Smooth muscle cell of the coronary artery (primary cell): ENCODE measurements around the gene PSD2. TPM values are rescaled to one million over a fixed set of nuclear protein-coding genes. Genes with fewer than 3 reads are reported as not detected.

Experiments
- total RNA-seq: library from RNA; depleted of rRNA; stranded (reverse); fragments of >200 nt; gene quantifications from 2 replicates; pipeline ENCODE4 v1.2.3, GENCODE V29; 2014; ENCODE audit warnings: low replicate concordance

The PSD2 gene
- total RNA-seq, result under 0.01 TPM in 2 replicates

DNA sequence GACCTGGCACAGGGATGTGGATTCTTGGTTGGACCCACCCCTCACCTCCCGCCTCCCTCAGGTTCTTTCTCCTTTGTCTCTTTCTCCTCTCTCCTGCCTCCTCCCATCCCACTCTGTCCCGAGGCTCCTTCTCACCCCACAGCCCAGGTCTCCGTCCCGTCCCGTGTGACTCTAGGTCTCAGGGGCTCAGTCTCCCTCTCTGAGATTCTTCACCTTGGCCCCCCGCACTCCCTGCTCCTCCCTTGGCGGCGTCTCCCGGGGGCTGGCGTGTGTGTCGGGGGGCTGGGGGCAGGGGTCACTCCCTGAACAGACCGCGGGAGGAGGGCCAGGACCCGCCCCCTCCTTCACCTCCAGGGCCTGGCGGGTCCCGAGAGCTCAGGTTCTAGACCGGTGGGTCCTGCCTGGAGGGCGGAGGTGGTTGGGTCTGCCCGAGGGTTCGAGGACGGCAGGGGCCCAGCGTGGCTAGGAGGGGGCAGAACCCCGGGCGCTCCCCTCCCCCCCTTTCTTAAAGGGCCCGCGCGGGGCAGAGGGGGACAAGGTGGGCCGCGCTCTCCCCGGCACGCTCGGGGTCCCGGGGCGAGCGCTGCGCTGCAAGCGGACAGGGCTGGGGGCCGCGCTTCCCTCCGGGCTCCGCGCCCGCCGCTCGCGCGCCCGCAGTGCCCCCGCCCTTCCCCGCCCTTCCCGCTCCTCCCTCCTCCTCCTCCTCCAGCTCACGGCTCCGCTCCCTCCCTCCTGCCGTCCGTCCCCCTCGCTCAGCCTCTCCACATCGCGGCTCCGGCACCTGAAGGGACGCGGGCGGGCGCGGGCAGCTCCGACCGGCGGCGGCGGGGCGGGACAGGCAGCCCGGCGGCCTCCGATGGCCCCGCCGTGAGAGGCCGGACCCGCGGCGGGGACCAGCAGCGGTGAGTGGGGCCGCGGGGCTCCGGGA lies at the start of gene PSD2:
Gene PSD2, plus strand, starts transcription at position 735 of the 928 bp plus-strand sequence. CDS start 13,633 bp downstream, outside the sequence.

Other genes with a start within 250 kb of the PSD2 start
- 24.7 and 42.0 TPM in 2 replicates for gene UBE2D2, start 234.5 kb upstream of the PSD2 start, total RNA-seq
- 45.1 and 75.6 TPM in 2 replicates for gene CXXC5, start 147.5 kb upstream of the PSD2 start, total RNA-seq
- 0.15 and 1.6 TPM in 2 replicates for gene NRG2, start 247.5 kb downstream of the PSD2 start, total RNA-seq